ENCODE data around the gene RPL18.
"Not testable (repeated sequence)": the region's sequence is repeated elsewhere in the genome, so short reads cannot be mapped to it uniquely, and the experiment has no call there.

RPL18 gene

GRCh38 chr19:48637948-48638830 is 19.2 kb upstream of the RPL18 start:
- peak overlapping the region; percentile 99 for H3K27ac Mint-ChIP-seq

GRCh38 chr19:48637449-48637947 is 18.5 kb upstream of the RPL18 start:
- Mint-ChIP-seq H3K36me3 (peaks cover 5 to 16% of the 10 kb centered on the region in 2 donors), H3K9me3 (peaks cover 8 to 9% of the 10 kb centered on the region in 2 donors), H3K27ac (peak overlapping the region; percentile 99), H3K4me3 (peak overlapping the region; percentile 88 to 92), H3K4me1 (peaks cover 44 to 65% of the 10 kb centered on the region in 2 donors), H3K27me3 (no peaks in the 10 kb centered on the region)
- ATAC-seq (replicated peaks) (peak; percentile 75 to 77), DNase-seq (peak; percentile 99)

More at GRCh38 chr19:48637948-48638830, 19.2 kb upstream of the RPL18 start:
- H3K9me3 Mint-ChIP-seq = peaks cover 8 to 9% of the 10 kb centered on the region in 2 donors
- peaks cover 40 to 58% of the 10 kb centered on the region in 2 donors for H3K4me1 Mint-ChIP-seq
- DNase-seq (peak; percentile 77), ATAC-seq (replicated peaks) (peak; percentile 30 to 44)
- peak overlapping the region; percentile 88 to 92 for H3K4me3 Mint-ChIP-seq
- H3K27me3 Mint-ChIP-seq = no peaks in the 10 kb centered on the region
- peaks cover 5 to 16% of the 10 kb centered on the region in 2 donors for H3K36me3 Mint-ChIP-seq

- H3K36me3 Mint-ChIP-seq = peaks cover 5 to 16% of the 10 kb centered on the region in 2 donors
- peak within 1 kb of the TSS; percentile 88 to 92 for H3K4me3 Mint-ChIP-seq
- ATAC-seq (replicated peaks) (peak in 1 of 2 donors; percentile 9), DNase-seq (no peak)
- peaks cover 8 to 9% of the 10 kb centered on the region in 2 donors for H3K9me3 Mint-ChIP-seq
- H3K27ac Mint-ChIP-seq = peak within 1 kb of the TSS; percentile 99
- H3K27me3 Mint-ChIP-seq = no peaks in the 10 kb centered on the region
- peaks cover 44 to 69% of the 10 kb centered on the region in 2 donors for H3K4me1 Mint-ChIP-seq
Measured at GRCh38 chr19:48636859-48637448, 18.0 kb upstream of the RPL18 start, which contains the start of gene DBP. Gene DBP (minus strand): TSS chr19:48637379. CDS start chr19:48636994, 385 bp downstream.

GRCh38 chr19:48635966-48636858 is 17.2 kb upstream of the RPL18 start:
- peak overlapping the region; percentile 88 to 92 for H3K4me3 Mint-ChIP-seq
- peak overlapping the region; percentile 82 for H3K27ac Mint-ChIP-seq
- no peaks in the 10 kb centered on the region for H3K27me3 Mint-ChIP-seq
- DNase-seq (no peak), ATAC-seq (replicated peaks) (no peak)
- peaks cover 5 to 14% of the 10 kb centered on the region in 2 donors for H3K36me3 Mint-ChIP-seq
- H3K9me3 Mint-ChIP-seq = peaks cover 8 to 9% of the 10 kb centered on the region in 2 donors
- peaks cover 44 to 72% of the 10 kb centered on the region in 2 donors for H3K4me1 Mint-ChIP-seq

- H3K36me3 Mint-ChIP-seq = peaks cover 5 to 16% of the 10 kb centered on the region in 2 donors
- peak overlapping the region; percentile 88 to 92 for H3K4me3 Mint-ChIP-seq
- DNase-seq (peak; percentile 69), ATAC-seq (replicated peaks) (peak; percentile 15 to 26)
- no peaks in the 10 kb centered on the region for H3K27me3 Mint-ChIP-seq
- peaks cover 8 to 9% of the 10 kb centered on the region in 2 donors for H3K9me3 Mint-ChIP-seq
- peaks cover 44 to 80% of the 10 kb centered on the region in 2 donors for H3K4me1 Mint-ChIP-seq
- peak overlapping the region; percentile 91 for H3K27ac Mint-ChIP-seq
Measured at GRCh38 chr19:48635263-48635965, 16.4 kb upstream of the RPL18 start.

- DNase-seq = peak; percentile 91
- peaks cover 9 to 20% of the 10 kb centered on the region in 2 donors for H3K36me3 Mint-ChIP-seq
- H3K27me3 Mint-ChIP-seq = no peaks in the 10 kb centered on the region
- H3K27ac Mint-ChIP-seq = peak overlapping the region; percentile 91
- peaks cover 8 to 9% of the 10 kb centered on the region in 2 donors for H3K9me3 Mint-ChIP-seq
- ATAC-seq (replicated peaks) = peak; percentile 31 to 40
- peaks cover 42 to 79% of the 10 kb centered on the region in 2 donors for H3K4me1 Mint-ChIP-seq
- peak overlapping the region; percentile 85 to 87 for H3K4me3 Mint-ChIP-seq
Measured at GRCh38 chr19:48634424-48635262, 15.7 kb upstream of the RPL18 start.

- ATAC-seq (replicated peaks) = no peak
- no peaks in the 10 kb centered on the region for H3K27me3 Mint-ChIP-seq
- DNase-seq = no peak
- peak overlapping the region; percentile 91 for H3K27ac Mint-ChIP-seq
- H3K9me3 Mint-ChIP-seq = peaks cover 7% of the 10 kb centered on the region in 2 donors
- peaks cover 37 to 72% of the 10 kb centered on the region in 2 donors for H3K4me1 Mint-ChIP-seq
- peaks cover 14 to 21% of the 10 kb centered on the region in 2 donors for H3K36me3 Mint-ChIP-seq
- H3K4me3 Mint-ChIP-seq = peak overlapping the region; percentile 85 to 87
Measured at GRCh38 chr19:48634036-48634342, 15.0 kb upstream of the RPL18 start.

GRCh38 chr19:48633148-48634035 is 14.4 kb upstream of the RPL18 start:
- Mint-ChIP-seq H3K27ac (peak overlapping the region; percentile 91), H3K36me3 (peaks cover 11 to 21% of the 10 kb centered on the region in 2 donors), H3K4me1 (peaks cover 32 to 66% of the 10 kb centered on the region in 2 donors), H3K4me3 (peak overlapping the region; percentile 47 to 85), H3K9me3 (peaks cover under 1% of the 10 kb centered on the region in 2 donors), H3K27me3 (no peaks in the 10 kb centered on the region)
- no peak for DNase-seq
- ATAC-seq (replicated peaks) = no peak

- H3K27me3 Mint-ChIP-seq = no peaks in the 10 kb centered on the region
- H3K4me3 Mint-ChIP-seq = no peak overlapping the region
- peaks cover 30 to 60% of the 10 kb centered on the region in 2 donors for H3K4me1 Mint-ChIP-seq
- no peak for ATAC-seq (replicated peaks)
- H3K9me3 Mint-ChIP-seq = no peaks in the 10 kb centered on the region
- peaks cover 11 to 20% of the 10 kb centered on the region in 2 donors for H3K36me3 Mint-ChIP-seq
- DNase-seq = no peak
- peak overlapping the region; percentile 62 for H3K27ac Mint-ChIP-seq
Measured at GRCh38 chr19:48632692-48633147, 13.7 kb upstream of the RPL18 start.

GRCh38 chr19:48632286-48632685 is 13.3 kb upstream of the RPL18 start:
- not testable (repeated sequence) for H3K9me3 Mint-ChIP-seq; DNase-seq; ATAC-seq (replicated peaks); H3K27me3 Mint-ChIP-seq; H3K4me3 Mint-ChIP-seq
- Mint-ChIP-seq H3K36me3 (peaks cover 11 to 20% of the 10 kb centered on the region in 2 donors), H3K4me1 (peaks cover 31 to 62% of the 10 kb centered on the region in 2 donors), H3K27ac (peak overlapping the region; percentile 62)

- H3K27me3 Mint-ChIP-seq = no peaks in the 10 kb centered on the region
- ATAC-seq (replicated peaks) (no peak), DNase-seq (no peak)
- H3K4me3 Mint-ChIP-seq = no peak overlapping the region
- peaks cover 11 to 20% of the 10 kb centered on the region in 2 donors for H3K36me3 Mint-ChIP-seq
- no peak overlapping the region for H3K27ac Mint-ChIP-seq
- no peaks in the 10 kb centered on the region for H3K9me3 Mint-ChIP-seq
- peaks cover 33 to 63% of the 10 kb centered on the region in 2 donors for H3K4me1 Mint-ChIP-seq
Measured at GRCh38 chr19:48631225-48631624, 12.2 kb upstream of the RPL18 start.

Data from stimulated activated naive B cell treated with anti-CD40 and anti-IgM and Interleukin-4, amounts not matched to agents 10 μg/mL and 1 μg/mL and 100 μg/mL, for 72 hours (primary cell).